IMR-90 (cell line): ENCODE results near the gene TRMT2A. TPM values are rescaled to one million over a fixed set of nuclear protein-coding genes. Genes with fewer than 3 reads are reported as not detected.

ENCODE experiments used
- ATAC-seq: fragments of 200-7000 bp; cut with Tn5 transposase; 2 replicates; pipeline ENCODE4 v1.9.1; 2020; ENCODE audit warnings: low read depth, mild to moderate bottlenecking, moderate library complexity
- BruUV-seq: library from RNA; stranded (reverse); fragments of 400-500 nt; replicated peaks from 2 replicates; lab custom pipeline; 2021; lab: Mats Ljungman, UMichigan
- CTCF ChIA-PET: fragments of 300-600 bp; formaldehyde crosslinking; extraction: SDS; loops from one replicate; lab custom pipeline; 2021; ENCODE audit warnings: antibody characterized with exemption; lab: Yijun Ruan, JAX
- POLR2A ChIA-PET: fragments of 300-600 bp; sonication (Branson Sonifier 250); formaldehyde crosslinking; loops from one replicate; lab custom pipeline; 2022; ENCODE audit warnings: antibody characterized with exemption; ENCODE audit not compliant: unreplicated experiment; lab: Charles Lee
- DNase-seq: peaks from one replicate; pipeline ENCODE4 v3.0.0; 2013
- H2AFZ ChIP-seq: replicated peaks from 2 replicates; pipeline ENCODE3; 2013; ENCODE audit warnings: low read length, mild to moderate bottlenecking; ENCODE audit not compliant: poor library complexity
- H2AK5ac ChIP-seq: 2 replicates; pipeline ENCODE4 v1.6.1; 2013; ENCODE audit warnings: low read depth, low read length, inconsistent platforms
- H2AK9ac ChIP-seq: replicated peaks from 2 replicates; pipeline ENCODE3; 2013; ENCODE audit warnings: mild to moderate bottlenecking, low read depth, low read length, moderate library complexity; ENCODE audit not compliant: poor library complexity
- H2BK120ac ChIP-seq: 2 replicates; pipeline ENCODE4 v1.6.1; 2013; ENCODE audit warnings: low read depth, low read length, inconsistent platforms
- H2BK15ac ChIP-seq: 3 replicates; pipeline ENCODE4 v1.6.1; 2013; ENCODE audit warnings: low read depth, low read length, inconsistent platforms
- H2BK20ac ChIP-seq: 2 replicates; pipeline ENCODE4 v1.6.1; 2013; ENCODE audit warnings: low read depth, mild to moderate bottlenecking, inconsistent platforms, low read length, moderate library complexity
- H2BK5ac ChIP-seq: 2 replicates; pipeline ENCODE4 v1.6.1; 2013; ENCODE audit warnings: mild to moderate bottlenecking, low read depth, low read length, inconsistent platforms; ENCODE audit not compliant: poor library complexity, severe bottlenecking
- H3K14ac ChIP-seq: replicated peaks from 2 replicates; pipeline ENCODE4 v1.6.1; 2013; ENCODE audit warnings: low read depth, low read length, inconsistent platforms
- H3K18ac ChIP-seq: 2 replicates; pipeline ENCODE4 v1.6.1; 2013; ENCODE audit warnings: low read depth, low read length, control low read depth
- H3K23ac ChIP-seq: 2 replicates; pipeline ENCODE4 v1.6.1; 2013; ENCODE audit warnings: low read depth, low read length, inconsistent platforms
- H3K27ac ChIP-seq: 2 replicates; pipeline ENCODE4 v1.5.1; 2013; ENCODE audit warnings: mild to moderate bottlenecking, control low read depth, low read length; ENCODE audit not compliant: insufficient read depth
- H3K27me3 ChIP-seq: 2 replicates; pipeline ENCODE4 v1.6.1; 2013; ENCODE audit warnings: low read length; ENCODE audit not compliant: control insufficient read depth, insufficient read depth
- H3K36me3 ChIP-seq: 2 replicates; pipeline ENCODE4 v1.6.1; 2013; ENCODE audit warnings: low read length, mixed read lengths; ENCODE audit not compliant: control insufficient read depth, insufficient read depth
- H3K4ac ChIP-seq: 2 replicates; pipeline ENCODE4 v1.6.1; 2013; ENCODE audit warnings: low read depth, low read length, inconsistent platforms
- H3K4me1 ChIP-seq: 2 replicates; pipeline ENCODE4 v1.6.1; 2013; ENCODE audit warnings: low read length, mixed read lengths; ENCODE audit not compliant: control insufficient read depth, insufficient read depth
- H3K4me2 ChIP-seq: 2 replicates; pipeline ENCODE4 v1.6.1; 2013; ENCODE audit warnings: low read depth, mild to moderate bottlenecking, control low read depth, low read length, moderate library complexity
- H3K4me3 ChIP-seq: 2 replicates; pipeline ENCODE4 v1.5.1; 2013; ENCODE audit warnings: low read depth, mild to moderate bottlenecking, control low read depth, low read length, moderate library complexity; ENCODE audit not compliant: insufficient read depth
- H3K56ac ChIP-seq: 2 replicates; pipeline ENCODE4 v1.6.1; 2013; ENCODE audit warnings: low read length, inconsistent platforms; ENCODE audit not compliant: insufficient read depth; ENCODE audit errors: extremely low read depth
- H3K79me1 ChIP-seq, 2 experiments: 2 replicates each; pipeline ENCODE4 v1.6.1; 2013; ENCODE audit warnings: low read length in 2 of 2, inconsistent platforms in 1 of 2, low read depth in 1 of 2
- H3K9ac ChIP-seq: 2 replicates; pipeline ENCODE4 v1.6.1; 2013; ENCODE audit warnings: low read depth, low read length, control low read depth
- H3K9me1 ChIP-seq: 2 replicates; pipeline ENCODE4 v1.6.1; 2013; ENCODE audit warnings: low read length, inconsistent platforms; ENCODE audit not compliant: insufficient read depth
- H3K9me3 ChIP-seq: 2 replicates; pipeline ENCODE4 v1.6.1; 2013; ENCODE audit warnings: low read length; ENCODE audit not compliant: control insufficient read depth, insufficient read depth
- H4K20me1 ChIP-seq: 2 replicates; pipeline ENCODE4 v1.6.1; 2013; ENCODE audit warnings: low read length, inconsistent platforms; ENCODE audit not compliant: insufficient read depth
- H4K5ac ChIP-seq: 2 replicates; pipeline ENCODE4 v1.6.1; 2013; ENCODE audit warnings: mild to moderate bottlenecking, low read depth, low read length, control low read depth
- H4K8ac ChIP-seq, 2 experiments: 2 replicates each; pipeline ENCODE4 v1.6.1; 2013; ENCODE audit warnings: low read depth in 2 of 2, low read length in 2 of 2, control low read depth in 1 of 2, inconsistent platforms in 1 of 2
- H4K91ac ChIP-seq: 2 replicates; pipeline ENCODE4 v1.6.1; 2013; ENCODE audit warnings: low read depth, low read length, inconsistent platforms; ENCODE audit not compliant: insufficient read depth
- MXI1 ChIP-seq: IDR thresholded peaks from 2 replicates; pipeline ENCODE4 v1.6.1; 2012; ENCODE audit warnings: low read depth, mild to moderate bottlenecking, low read length, moderate library complexity, borderline replicate concordance
- WGBS, 2 experiments: methylation state at CpG; one replicate each; pipeline versions ENCODE4 v1.1.5 to v1.1.7; 2013; ENCODE audit warnings: missing lambda C conversion rate in 2 of 2; ENCODE audit not compliant: insufficient read length in 1 of 2; ENCODE audit errors: extremely low coverage in 2 of 2; 5-methylcytosine and 5-hydroxymethylcytosine counted together
- dilution Hi-C: fragments of 300-500 bp; cut with HindIII; formaldehyde crosslinking; loops from one replicate; pipeline ENCODE4 v1.14.3; 2018; ENCODE audit warnings: low sequenced_read_pairs; ENCODE audit not compliant: unreplicated experiment
- in situ Hi-C: fragments of 300-500 bp; cut with MboI; formaldehyde crosslinking; loops from 3 replicates; pipeline ENCODE4 v1.14.3; 2019; ENCODE audit warnings: low sequenced_read_pairs, inconsistent platforms, mixed read lengths
- intact Hi-C: fragments of 100-400 bp; cut with micrococcal nuclease; formaldehyde crosslinking; loops from 2 replicates; pipeline ENCODE4 v1.10.0; 2022
- polyA plus RNA-seq, 3 experiments: library from polyadenylated mRNA; depleted of rRNA; stranded (reverse); fragments of >200 nt; gene quantifications; 2 replicates each; pipeline ENCODE4 v1.2.3, GENCODE V29; 2012; ENCODE audit warnings: low replicate concordance in 1 of 3
- total RNA-seq: library from RNA; depleted of rRNA; stranded (reverse); fragments of >200 nt; gene quantifications from 2 replicates; pipeline ENCODE4 v1.2.3, GENCODE V29; 2012
- TF ChIP-seq, protein P1 (sequence below): fragments of 150-350 bp; IDR thresholded peaks from 2 replicates; pipeline ENCODE4 v1.6.1; 2017; ENCODE audit warnings: mild to moderate bottlenecking, antibody characterized with exemption, low read length, low read depth

TRMT2A gene
- total and polyA plus RNA-seq, 2 of the 4 experiments (the other 2 are of a cell fraction), result 22.0 to 39.1 TPM

GRCh38 chr22:20117633-20118299, 740 bp upstream of the TRMT2A start:
- WGBS, 2 experiments, result 0% methylated on average over 34 of the region's 66 CpGs; no CpG with 5 or more reads in 1 of the 2 experiments
- in situ Hi-C loops, result no loop called here
- ATAC-seq (peak; percentile 28), DNase-seq (peak; percentile 25)
- Histone ChIP-seq H3K9me1 (peaks cover 6% of the 10 kb centered on the region; the same call in 1 of the 2 replicates), H2BK20ac (no peak overlapping the region), H3K79me1 (peaks cover 15 to 50% of the 10 kb centered on the region in 2 experiments), H3K27ac (peak overlapping the region; percentile 78), H2AFZ (peak overlapping the region; percentile 91), H3K4ac (peak overlapping the region; percentile 72), H3K14ac (peak overlapping the region; percentile 72), H4K8ac (peak overlapping the region; percentile 46 to 72), H3K4me2 (peak overlapping the region; percentile 91), H3K4me3 (peak overlapping the region; percentile 80), H3K4me1 (peaks cover 6% of the 10 kb centered on the region), H3K27me3 (no peaks in the 10 kb centered on the region), H3K36me3 (peaks cover 60% of the 10 kb centered on the region), H4K20me1 (peaks cover 25% of the 10 kb centered on the region), H4K91ac (peak overlapping the region; percentile 65; the same call in 1 of the 2 replicates), H3K9me3 (no peaks in the 10 kb centered on the region), H3K18ac (no peak overlapping the region), H2BK5ac (peak overlapping the region; percentile 71), H3K23ac (peak overlapping the region; percentile 83), H2BK15ac (no peak overlapping the region), H3K9ac (peak overlapping the region; percentile 92), H3K56ac (peak overlapping the region; percentile 53), H2AK5ac (peak overlapping the region; percentile 84), H4K5ac (no peak overlapping the region), H2AK9ac (peak overlapping the region; percentile 98), H2BK120ac (no peak overlapping the region)
- BruUV-seq, result no TSS peak
- ChIA-PET POLR2A (interaction anchor here (0.6 to 1.1 kb wide), 2 partner anchors 36 to 97 kb away, joined by 3 to 5 read pairs; partner anchors contain the start of gene TANGO2), CTCF (no interaction called here)
- peak; percentile 35; the same call in 1 of the 2 replicates for TF ChIP-seq MXI1
- TF ChIP-seq, protein P1, sequence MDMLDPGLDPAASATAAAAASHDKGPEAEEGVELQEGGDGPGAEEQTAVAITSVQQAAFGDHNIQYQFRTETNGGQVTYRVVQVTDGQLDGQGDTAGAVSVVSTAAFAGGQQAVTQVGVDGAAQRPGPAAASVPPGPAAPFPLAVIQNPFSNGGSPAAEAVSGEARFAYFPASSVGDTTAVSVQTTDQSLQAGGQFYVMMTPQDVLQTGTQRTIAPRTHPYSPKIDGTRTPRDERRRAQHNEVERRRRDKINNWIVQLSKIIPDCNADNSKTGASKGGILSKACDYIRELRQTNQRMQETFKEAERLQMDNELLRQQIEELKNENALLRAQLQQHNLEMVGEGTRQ, result no peak
- intact Hi-C loops, result no loop called here
- dilution Hi-C loops, result no loop called here
